HT1080 (cell line): ENCODE measurements around the gene ENG. TPM values are rescaled to one million over a fixed set of nuclear protein-coding genes. Genes with fewer than 3 reads are reported as not detected.
"Not testable (repeated sequence)": the region's sequence is repeated elsewhere in the genome, so short reads cannot be mapped to it uniquely, and the experiment has no call there.

Experiments used
- DNase-seq: peaks from one replicate; pipeline ENCODE4 v3.0.0-alpha.2; 2015; ENCODE audit warnings: low read depth
- total RNA-seq: library from RNA; depleted of rRNA; stranded (reverse); fragments of >200 nt; shearing (Covaris generic); gene quantifications from 2 replicates; pipeline ENCODE4 v1.2.3, GENCODE V29; 2014

The ENG gene
- total RNA-seq, 1 experiment from 2014 or later: 34.1 TPM

GRCh38 chr9:127846443-127847177, 7.8 kb downstream of the ENG start:
- DNase-seq: no peak

DNA sequence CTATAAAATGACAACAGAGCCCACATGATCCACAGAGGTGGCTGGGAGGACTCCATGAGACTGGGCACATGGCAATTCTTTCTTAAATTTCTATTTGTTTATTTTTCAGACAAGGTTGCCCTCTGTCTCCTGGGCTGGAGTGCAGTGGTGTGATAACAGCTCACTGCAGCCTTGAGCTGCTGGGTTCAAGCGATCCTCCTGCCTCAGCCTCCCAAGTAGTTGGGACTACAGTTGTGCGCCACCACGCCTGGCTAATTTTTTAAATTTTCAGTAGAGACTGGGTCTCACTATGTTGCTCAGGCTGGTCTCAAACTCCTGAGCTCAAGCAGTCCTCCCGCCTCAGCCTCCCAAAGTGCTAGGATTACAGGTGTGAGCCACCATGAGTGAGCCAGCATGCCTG, 8.8 kb downstream of the ENG start:
- not testable (repeated sequence) for DNase-seq

- peak; percentile 68 for DNase-seq
Measured at GRCh38 chr9:127844821-127845359, 9.6 kb downstream of the ENG start.

GRCh38 chr9:127841087-127841835, 13.2 kb downstream of the ENG start:
- no peak for DNase-seq

GRCh38 chr9:127838375-127839078, 15.9 kb downstream of the ENG start:
- DNase-seq: peak; percentile 93

DNA sequence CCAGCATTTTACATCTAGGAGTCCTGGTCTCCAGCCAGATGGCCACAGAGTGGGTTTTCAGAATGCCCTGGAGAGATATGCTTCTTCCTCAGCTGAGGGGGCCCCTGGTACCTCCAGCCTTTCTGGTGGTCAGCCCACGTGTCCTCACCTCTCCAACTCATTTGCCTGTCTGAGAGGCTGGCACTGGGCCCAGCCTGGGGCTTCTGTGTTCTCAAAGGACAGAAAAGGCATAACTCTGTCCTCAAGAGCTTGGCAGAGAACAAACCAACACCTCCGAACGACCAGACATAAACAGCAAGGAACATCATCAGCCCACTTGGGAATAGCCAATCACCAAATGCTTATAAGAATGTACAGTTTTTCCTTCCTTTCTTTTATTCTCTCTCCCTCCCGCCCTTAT, 17.1 kb downstream of the ENG start:
- DNase-seq: no peak

GRCh38 chr9:127836561-127836960, 17.9 kb downstream of the ENG start:
- DNase-seq: not testable (repeated sequence)

DNA sequence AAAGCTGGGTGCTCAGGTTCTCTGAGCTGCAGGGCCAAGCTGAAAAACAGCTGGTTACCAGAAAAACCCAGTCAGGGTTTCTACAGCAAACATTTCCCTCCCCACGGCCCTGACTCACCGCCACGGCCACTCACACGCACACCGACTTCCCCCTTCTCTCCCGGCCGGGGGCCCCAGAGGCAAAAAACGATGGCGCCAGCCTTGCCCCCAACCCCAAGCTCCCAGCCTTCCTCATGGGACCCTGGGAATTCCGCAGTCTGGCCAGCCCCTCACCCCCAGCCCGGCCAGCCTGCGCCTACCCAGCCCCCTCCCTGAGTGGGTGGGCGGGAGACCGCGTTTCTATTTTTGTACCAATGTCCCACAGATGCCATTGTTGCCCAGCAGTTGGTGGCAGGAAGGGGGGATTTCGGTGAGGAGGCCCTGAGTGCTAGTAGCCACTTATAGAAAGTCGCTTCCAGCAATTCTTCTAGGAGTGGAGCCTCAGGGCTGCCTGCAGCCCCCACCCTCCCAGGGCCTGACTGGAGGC, 18.4 kb downstream of the ENG start:
- no peak for DNase-seq

GRCh38 chr9:127833555-127833954, 20.9 kb downstream of the ENG start:
- no peak for DNase-seq

- DNase-seq: no peak
Measured at GRCh38 chr9:127832248-127832647, 22.2 kb downstream of the ENG start.

- DNase-seq: no peak
Measured at GRCh38 chr9:127829205-127829906, 25.1 kb downstream of the ENG start.

DNA sequence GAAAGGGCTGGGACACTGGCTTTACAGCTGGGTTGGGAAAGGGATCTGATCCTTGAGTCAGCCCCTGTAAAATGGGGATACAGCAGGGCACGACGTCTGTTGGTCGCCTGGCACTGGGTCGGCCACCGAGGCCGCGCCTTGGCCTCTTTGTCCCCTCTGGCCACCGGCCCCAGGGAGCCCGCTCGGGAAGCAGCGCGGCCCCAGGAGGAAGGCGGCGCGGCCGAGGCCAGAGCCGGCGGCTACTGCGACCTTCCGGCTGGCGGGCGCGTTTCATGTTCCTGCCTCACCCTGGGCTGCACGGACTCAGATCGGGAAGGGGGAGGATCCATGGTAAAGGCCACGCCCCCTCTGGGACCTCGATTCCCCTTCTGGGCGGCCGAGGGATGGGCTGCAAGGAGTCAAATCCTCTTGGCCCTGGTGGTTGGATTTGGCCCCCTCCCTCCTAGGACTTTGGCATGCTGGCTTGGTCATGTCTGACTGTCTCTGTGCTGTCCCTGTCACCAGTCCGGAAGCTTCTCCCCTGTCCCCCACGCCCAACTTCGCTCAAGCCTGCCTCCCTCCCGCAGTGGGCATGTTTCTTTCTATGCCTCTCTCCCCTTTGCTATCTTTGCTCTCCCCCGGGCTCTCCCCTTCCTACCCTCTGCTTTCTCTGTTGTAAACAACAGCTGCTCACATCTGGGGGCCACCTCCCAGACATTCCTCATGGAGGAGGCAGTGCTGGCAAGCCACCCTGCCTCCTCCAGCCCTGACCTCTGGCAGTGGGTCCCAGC, 26.0 kb downstream of the ENG start:
- no peak for DNase-seq

DNA sequence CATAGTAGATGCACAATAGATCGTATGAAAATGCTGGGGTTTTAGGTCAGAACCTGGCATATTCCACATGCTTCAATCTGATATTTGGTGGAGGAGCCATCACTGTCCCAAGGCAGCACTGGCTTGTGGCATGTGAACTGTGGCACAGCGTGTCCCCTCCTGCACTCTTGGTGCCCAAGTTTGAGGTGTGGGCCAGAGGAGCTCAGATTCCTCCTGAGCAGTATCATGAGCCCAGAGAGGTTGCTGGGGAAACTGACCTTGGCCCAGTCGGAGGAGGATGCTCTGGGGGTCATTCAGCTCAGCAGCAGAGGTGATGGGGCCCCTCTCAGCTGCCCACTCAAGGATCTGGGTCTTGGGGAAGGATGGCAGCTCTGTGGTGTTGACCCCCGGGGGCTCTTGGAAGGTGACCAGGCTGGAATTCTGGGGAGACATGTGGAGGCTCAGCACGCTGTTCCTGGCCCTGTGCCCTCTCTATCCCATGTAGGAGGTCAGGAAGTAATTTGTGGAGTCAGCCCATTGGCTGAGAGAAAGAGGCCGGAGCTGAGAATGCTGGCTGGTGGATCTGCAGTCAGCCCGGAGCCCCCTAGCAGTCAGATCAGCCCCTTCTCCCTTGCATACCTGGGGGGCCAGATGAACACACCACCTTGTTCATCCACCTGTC, 28.1 kb downstream of the ENG start:
- no peak for DNase-seq

- DNase-seq: no peak
Measured at GRCh38 chr9:127825319-127826051, 29.0 kb downstream of the ENG start.

DNA sequence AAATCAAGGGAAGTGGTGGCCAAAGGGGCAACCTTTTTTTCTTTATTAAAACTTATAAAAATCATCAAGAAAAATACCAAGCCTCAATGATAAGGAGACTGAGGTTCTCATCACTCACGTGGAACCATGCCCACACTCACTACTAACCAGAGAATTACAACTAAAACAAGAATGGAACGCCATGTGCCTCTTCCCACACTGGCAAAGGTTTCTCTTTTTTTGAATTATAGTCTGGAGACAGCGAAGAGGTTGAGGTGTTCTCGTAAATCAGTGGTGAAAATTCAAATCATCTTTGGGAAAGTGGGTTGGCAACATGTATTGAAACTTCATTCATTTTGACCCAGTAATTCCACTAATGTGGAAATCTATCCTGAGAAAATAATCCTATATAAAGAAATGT, 32.4 kb downstream of the ENG start:
- DNase-seq: no peak

GRCh38 chr9:127818574-127818973, 35.9 kb downstream of the ENG start:
- no peak for DNase-seq

- no peak for DNase-seq
Measured at GRCh38 chr9:127817881-127818434, 36.5 kb downstream of the ENG start.

DNA sequence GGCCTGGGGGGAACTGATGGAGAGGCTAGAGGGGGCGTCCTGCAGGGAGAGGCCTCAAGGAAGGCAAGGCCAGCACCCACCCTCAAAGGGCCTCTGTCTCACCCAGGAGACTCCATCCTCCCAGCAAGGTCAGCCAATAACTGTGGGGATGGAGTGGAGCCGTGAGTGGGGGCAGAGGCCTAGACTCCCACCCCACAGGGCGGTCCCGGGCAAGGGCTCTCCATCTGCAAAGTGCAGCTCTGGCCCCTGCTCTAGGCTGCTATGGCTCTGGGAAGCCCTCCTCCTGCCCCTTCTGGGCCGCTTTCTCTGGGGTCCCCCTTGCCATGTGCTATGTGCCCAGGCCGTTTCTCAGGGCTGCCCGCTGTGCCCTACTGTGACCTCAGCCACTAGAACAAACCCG, 37.7 kb downstream of the ENG start:
- no peak for DNase-seq

DNA sequence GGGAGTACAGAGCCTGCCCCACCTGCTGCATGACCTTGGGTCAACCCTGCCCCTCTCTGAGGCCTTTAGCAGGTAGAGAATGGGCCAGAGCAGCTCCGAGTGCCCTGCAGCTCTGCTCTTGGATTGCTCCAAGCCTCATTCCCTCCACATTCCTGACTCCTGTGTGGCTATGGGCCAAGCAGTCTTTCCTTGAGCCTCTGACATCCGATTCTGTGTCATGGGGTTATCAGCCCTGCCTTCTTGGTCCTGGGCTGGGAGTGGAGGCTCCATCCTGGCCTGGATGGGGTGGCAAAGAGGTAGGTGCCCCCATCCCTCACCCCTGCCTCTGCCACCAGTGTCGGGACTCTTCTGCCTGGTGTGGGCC, 38.1 kb downstream of the ENG start:
- no peak for DNase-seq
